Loucy (cell line): ENCODE results near the gene CRACDL.

Source experiments
- CTCF ChIP-seq: fragments of 200-600 bp; sonication (generic); conservative IDR thresholded peaks from 2 replicates; pipeline ENCODE4 v1.5.1; 2014; ENCODE audit warnings: mild to moderate bottlenecking, antibody characterized with exemption, low read length
- EZH2phosphoT487 ChIP-seq: fragments of 200-600 bp; IDR thresholded peaks from 2 replicates; pipeline ENCODE4 v1.6.1; 2018; ENCODE audit warnings: antibody characterized with exemption, mild to moderate bottlenecking, moderate library complexity, borderline replicate concordance

DNA sequence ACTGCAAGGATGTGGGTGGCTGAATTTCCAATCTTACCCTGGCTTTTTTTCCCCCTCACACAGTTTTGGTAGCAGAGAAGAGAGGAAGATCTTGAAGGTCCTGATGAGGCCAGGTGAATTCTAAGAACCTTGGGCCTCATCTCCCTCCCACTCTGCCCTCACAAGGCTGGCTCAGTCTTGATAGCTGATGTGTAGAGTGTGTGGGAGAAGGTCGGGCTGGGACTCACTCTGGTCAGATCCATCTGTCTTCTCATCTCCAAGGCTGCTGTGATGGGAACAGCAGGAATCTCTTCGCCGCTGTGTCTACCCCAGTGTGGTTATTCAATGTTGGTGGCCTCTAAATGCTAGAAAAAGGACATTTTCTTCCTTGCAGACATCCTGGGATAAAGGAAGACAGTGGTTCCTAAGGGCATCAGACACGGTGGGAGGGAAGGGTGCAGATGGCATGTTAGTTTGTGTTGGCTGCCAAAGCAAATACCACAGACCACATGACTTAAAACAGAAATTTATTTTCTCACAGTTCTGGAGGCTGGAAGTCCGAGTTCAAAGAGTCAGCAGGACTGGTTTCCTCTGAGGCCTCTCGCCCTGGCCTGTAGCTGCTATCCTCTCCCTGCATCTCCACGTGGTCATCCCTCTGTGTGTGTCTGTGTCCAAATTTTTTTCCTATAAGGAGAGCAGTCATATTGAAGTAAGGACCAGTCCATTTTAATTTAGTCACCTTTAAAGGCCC, 167.5 kb downstream of the CRACDL start:
- TF ChIP-seq CTCF (no peak), EZH2phosphoT487 (no peak)
